Activated CD4-positive, CD25-positive, alpha-beta regulatory T cell treated with anti-CD3 and anti-CD28 coated beads, Interleukin-2, amount 50 U/mL, for 24 hours (primary cell): ENCODE measurements around the gene ZBTB38.

Experiments used
- ATAC-seq, 2 donors: fragments of 150-1000 bp; cut with Tn5 transposase; one replicate each; pipeline ENCODE4 v1.10.0; 2021; ENCODE audit warnings: mild to moderate bottlenecking in 1 of 2, moderate library complexity in 1 of 2

Gene ZBTB38, protein sequence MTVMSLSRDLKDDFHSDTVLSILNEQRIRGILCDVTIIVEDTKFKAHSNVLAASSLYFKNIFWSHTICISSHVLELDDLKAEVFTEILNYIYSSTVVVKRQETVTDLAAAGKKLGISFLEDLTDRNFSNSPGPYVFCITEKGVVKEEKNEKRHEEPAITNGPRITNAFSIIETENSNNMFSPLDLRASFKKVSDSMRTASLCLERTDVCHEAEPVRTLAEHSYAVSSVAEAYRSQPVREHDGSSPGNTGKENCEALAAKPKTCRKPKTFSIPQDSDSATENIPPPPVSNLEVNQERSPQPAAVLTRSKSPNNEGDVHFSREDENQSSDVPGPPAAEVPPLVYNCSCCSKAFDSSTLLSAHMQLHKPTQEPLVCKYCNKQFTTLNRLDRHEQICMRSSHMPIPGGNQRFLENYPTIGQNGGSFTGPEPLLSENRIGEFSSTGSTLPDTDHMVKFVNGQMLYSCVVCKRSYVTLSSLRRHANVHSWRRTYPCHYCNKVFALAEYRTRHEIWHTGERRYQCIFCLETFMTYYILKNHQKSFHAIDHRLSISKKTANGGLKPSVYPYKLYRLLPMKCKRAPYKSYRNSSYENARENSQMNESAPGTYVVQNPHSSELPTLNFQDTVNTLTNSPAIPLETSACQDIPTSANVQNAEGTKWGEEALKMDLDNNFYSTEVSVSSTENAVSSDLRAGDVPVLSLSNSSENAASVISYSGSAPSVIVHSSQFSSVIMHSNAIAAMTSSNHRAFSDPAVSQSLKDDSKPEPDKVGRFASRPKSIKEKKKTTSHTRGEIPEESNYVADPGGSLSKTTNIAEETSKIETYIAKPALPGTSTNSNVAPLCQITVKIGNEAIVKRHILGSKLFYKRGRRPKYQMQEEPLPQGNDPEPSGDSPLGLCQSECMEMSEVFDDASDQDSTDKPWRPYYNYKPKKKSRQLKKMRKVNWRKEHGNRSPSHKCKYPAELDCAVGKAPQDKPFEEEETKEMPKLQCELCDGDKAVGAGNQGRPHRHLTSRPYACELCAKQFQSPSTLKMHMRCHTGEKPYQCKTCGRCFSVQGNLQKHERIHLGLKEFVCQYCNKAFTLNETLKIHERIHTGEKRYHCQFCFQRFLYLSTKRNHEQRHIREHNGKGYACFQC (N-terminal part only)

GRCh38 chr3:141368062-141368924, at the start of gene ZBTB38:
Gene ZBTB38 (plus strand): TSS chr3:141368504. CDS start chr3:141442389, 73,885 bp downstream.
- ATAC-seq = no peak

DNA sequence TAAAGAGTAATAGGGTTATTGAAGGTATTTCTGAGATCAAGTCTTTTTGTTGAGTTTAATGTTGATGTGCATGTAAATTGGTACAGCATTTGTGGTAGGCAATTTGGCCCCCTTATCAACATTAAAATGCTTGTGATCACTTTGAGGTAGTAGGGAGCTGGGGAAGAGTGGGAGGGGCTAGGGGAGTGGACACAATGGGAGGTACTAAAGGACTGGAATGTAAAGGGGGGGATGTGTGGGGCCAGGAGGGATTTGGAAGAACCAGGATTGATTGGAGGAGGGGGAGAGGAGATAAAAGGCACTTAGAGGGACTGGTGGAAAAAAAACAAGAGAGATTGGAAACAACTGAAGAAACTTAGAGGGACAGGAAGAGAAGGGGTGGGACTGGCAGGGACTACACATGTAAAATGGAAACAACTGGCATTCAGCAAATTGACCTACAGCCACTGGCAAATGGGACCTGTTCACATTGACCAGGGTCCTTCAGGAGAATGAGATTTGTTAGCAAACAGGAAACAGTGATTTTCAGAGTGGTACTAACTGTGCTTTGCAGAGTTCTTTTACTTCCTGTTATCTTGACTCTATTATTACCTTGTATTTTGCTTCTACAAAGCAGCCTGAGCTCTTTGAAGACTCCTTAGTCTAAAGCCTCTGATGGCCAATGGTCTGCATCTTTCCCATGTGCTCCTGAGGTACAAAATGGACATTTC, 47.8 kb upstream of the ZBTB38 start:
- no peak for ATAC-seq

- no peak for ATAC-seq
Observed at GRCh38 chr3:141321109-141321497, 47.2 kb upstream of the ZBTB38 start.

GRCh38 chr3:141323936-141324704, 44.2 kb upstream of the ZBTB38 start:
- no peak for ATAC-seq

GRCh38 chr3:141326123-141326522, 42.2 kb upstream of the ZBTB38 start:
- ATAC-seq = no peak

DNA sequence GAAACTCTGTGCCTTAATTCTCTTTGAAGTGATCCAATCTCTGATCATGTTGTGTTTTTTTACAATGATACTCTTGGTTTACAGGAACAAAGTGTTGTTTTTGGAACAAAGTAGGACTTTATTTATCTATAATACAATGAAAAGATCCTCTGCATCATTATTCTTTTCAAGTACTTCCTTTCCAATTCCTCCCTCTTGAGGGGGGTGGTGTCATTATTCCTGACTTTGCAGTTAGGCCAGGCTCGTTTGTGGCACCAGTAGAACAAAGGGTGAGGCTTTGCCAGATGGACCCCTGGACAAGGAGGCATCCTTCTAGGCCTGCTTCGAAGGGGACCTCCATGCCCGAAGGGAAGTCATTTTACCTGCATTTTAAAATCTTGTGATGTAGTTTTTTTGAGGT, 41.7 kb upstream of the ZBTB38 start:
- ATAC-seq = no peak

DNA sequence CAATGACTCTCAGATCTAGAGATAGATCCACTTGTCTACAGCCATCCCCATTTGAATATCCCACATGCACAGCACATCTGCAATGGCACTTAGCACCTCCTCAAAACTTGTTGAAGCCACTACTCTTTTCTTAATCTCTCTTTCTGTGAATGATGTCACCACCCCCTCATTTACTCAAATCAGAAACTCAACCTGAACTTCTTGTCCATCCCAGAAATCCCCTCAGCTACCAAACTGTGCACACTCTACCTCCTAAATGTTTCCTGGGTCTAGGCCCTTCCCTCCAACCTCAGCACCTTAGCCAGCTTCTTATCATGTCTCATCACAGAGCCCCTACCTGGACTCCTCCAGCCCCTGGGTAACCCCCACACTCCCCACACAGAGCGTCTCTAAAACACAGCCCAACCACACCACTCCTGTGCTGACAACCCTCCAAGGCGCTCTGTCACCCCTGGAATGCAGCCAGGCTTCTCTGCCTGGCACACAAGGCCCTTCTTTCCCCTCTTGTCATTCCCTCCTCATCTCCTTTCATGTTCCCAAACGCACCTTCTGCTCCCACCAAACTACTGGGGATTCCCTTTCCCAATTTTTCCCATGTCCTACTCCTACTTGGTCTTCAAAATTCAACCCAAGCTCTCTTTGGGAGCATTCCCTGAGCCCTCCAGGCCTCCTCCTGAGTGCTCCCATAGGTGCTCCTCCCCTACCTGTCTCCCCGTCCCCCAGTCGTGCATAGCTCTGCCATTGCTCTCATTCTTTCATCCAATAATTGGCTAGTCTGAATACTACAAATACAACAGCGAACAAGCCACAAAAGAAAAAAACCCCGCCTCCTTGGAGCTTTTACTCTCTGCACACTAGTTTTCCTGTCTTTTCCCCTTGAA, 39.8 kb upstream of the ZBTB38 start:
- peak in 1 of 2 donors; percentile 51 for ATAC-seq

GRCh38 chr3:141330235-141330634, 38.1 kb upstream of the ZBTB38 start:
- ATAC-seq = no peak

- ATAC-seq = no peak
Observed at GRCh38 chr3:141330718-141331376, 37.5 kb upstream of the ZBTB38 start.

DNA sequence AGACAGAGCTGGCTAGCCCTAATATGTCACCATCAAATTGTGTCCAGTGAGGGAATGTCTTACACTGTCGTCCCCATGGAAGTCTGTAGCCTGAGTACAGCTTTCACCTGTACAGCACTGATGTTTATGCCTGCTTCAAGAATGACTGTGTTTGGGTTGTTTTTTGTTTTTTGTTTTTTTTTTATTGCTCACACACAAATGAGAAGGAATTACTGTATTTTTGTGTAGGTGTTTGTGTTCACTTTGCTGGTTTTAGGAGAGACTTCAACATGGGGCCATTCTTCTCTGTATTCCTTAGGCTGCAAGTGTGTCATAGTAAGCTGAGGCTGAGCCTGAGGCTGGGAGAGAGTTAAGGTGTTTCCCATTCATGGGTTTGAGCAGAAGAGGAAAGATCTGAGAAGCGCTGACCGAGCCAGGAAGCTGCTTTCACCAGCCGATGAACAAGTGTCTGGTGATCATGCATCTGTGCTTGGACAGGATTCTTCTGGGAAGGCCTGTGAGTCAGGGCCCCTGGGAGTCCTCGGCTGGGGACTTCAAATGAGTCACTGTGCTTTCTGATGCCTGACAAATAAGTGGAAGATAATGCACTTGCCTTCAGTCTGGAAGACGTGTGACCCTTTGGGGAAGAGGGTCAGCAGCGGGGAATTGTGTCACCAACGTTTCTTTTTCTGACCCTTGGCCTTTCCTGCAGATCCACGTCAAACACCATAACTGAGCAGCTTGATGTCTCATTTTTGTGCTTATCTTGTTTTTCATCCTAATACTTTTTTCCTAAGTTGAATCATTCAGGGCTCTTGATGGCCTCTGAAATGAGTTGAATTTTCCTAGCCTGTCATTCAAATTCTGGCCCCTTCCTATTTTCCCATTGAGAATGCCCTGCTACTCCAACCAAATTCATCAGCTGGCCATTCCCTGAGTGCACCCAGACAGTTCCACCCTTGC, 36.7 kb upstream of the ZBTB38 start:
- peak; percentile 25 to 50 for ATAC-seq

DNA sequence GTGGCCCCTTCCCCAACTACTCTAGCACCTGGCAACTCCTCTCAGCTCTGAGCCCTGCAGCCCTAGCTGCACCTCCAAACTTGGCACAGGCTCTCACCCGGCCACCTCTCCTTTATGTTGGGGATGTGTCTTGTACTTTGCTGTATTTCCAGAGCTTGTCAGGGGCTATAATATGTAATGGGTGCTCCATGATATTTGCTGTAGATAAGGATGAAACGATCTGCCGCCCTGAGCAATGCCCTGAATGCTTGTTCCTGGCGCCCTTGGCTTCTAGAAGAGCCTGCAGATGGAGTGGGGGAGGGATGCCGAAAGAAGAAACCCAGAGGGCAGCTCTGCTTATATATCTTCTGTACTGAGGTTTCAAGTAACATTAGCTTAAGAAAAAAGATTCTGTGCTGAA, 35.9 kb upstream of the ZBTB38 start:
- ATAC-seq = no peak

DNA sequence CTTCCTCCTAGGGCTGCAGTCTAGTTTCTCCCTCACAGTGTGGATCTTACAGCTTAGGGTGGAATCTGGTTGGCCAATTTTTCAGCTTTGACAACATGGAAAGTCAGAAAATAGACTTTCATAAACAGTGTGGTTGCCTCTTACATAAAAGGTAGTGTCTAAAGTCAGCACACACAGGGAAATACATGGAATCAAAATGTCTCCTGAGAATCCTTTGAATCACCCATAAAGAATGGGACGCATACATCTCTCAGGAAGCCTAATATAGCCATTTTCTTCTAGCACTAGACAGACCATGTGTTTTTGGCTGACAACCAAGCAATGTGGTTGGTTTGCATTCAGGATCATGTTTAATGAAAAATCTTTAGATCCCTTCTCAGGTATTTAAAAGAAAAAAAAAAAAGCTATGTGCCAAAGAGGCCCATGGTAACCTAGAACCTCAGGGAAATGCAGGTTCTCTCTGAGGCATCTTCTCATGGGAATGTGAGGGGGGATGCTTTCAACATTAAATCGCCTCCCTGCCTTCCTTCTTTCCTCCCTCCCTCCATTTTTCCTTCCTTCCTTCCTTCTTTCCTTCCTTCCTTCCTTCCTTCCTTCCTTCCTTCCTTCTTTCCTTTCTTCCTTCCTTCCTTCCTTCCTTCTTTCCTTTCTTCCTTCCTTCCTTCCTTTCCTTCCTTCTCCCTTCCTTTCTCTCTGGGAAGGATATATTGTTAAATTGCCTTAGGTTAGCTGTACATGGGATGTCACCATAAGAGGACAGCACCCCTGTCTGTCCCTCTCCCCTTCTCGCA, 34.3 kb upstream of the ZBTB38 start:
- ATAC-seq = no peak

GRCh38 chr3:141334627-141335250, 33.6 kb upstream of the ZBTB38 start:
- ATAC-seq = no peak

- ATAC-seq = no peak
Observed at GRCh38 chr3:141335531-141336061, 32.7 kb upstream of the ZBTB38 start.

DNA sequence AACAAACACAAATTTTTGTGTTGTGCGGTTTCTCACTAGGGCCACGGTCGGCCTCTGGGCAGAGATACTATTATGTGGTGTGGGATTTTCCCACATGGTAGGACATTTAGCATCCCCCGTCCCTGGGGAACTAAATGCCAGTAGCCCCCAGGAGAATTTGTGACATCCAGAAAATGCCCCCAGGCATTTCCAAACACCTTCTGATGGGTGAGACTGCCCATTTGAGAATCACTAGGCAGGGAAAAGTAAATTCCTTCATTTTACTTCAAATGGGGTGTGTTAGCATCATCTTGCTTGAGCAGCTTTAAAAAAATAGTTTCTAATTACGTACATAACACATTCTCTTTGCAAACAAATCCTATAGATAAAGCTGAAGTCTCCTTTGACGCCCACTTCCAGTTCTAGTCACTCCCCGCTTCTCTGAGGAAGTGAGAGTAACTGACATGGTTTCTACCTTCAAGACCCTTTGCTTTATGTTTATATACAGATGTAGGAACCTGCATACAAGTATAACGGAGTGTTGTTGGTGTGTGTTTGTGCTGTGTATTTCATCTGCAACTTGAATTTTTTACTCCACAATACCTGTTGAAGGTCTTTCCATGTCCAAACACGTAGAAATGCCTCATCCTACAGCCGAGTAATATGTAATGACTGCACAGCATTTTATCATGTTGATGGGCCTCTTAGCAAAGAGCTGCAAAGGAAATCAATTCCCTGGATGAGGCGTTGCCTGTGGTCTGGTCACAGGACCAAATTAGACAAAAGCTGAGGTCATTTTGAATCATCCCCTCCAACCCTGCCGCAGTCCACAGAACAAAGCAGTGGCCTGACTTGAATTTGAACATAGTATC, 31.4 kb upstream of the ZBTB38 start:
- ATAC-seq = peak in 1 of 2 donors; percentile 38
